GM23338 (cell line): ENCODE measurements around the gene ACYP2. TPM values are rescaled to one million over a fixed set of nuclear protein-coding genes. Genes with fewer than 3 reads are reported as not detected.

Experiments
- ATAC-seq: fragments of 200-7000 bp; cut with Tn5 transposase; 3 replicates; pipeline ENCODE4 v1.9.1; 2020
- DNase-seq: peaks from one replicate; pipeline ENCODE4 v3.0.0-alpha.2; 2015; ENCODE audit warnings: low spot score
- H2AFZ ChIP-seq: fragments of 200-600 bp; sonication (generic); 2 replicates; pipeline ENCODE4 v1.8.0; 2016; ENCODE audit warnings: antibody characterized with exemption, mild to moderate bottlenecking, moderate library complexity
- H3F3A ChIP-seq: fragments of 200-600 bp; sonication (generic); replicated peaks from 2 replicates; pipeline ENCODE4 v1.8.0; 2017; ENCODE audit warnings: antibody characterized with exemption, mixed run types, low read depth
- H3K27ac ChIP-seq: fragments of 200-600 bp; sonication (generic); 2 replicates; pipeline ENCODE4 v1.6.1; 2016; ENCODE audit warnings: low read depth
- H3K27me3 ChIP-seq: fragments of 200-600 bp; sonication (generic); 2 replicates; pipeline ENCODE4 v1.8.0; 2016; ENCODE audit warnings: mild to moderate bottlenecking, mixed run types, moderate library complexity; ENCODE audit not compliant: insufficient read depth
- H3K36me3 ChIP-seq: fragments of 200-600 bp; sonication (generic); 2 replicates; pipeline ENCODE4 v1.8.0; 2016; ENCODE audit warnings: mild to moderate bottlenecking; ENCODE audit not compliant: insufficient read depth
- H3K4me1 ChIP-seq: fragments of 200-600 bp; sonication (generic); 2 replicates; pipeline ENCODE4 v1.8.0; 2016; ENCODE audit warnings: mild to moderate bottlenecking, moderate library complexity; ENCODE audit not compliant: insufficient read depth
- H3K4me2 ChIP-seq: fragments of 200-600 bp; sonication (generic); 2 replicates; pipeline ENCODE4 v1.7.1; 2017; ENCODE audit warnings: mixed run types
- H3K4me3 ChIP-seq: fragments of 200-600 bp; sonication (generic); 2 replicates; pipeline ENCODE4 v1.6.1; 2016; ENCODE audit warnings: mixed run types
- H3K79me2 ChIP-seq: fragments of 200-600 bp; sonication (generic); replicated peaks from 2 replicates; pipeline ENCODE4 v1.8.0; 2017; ENCODE audit warnings: mild to moderate bottlenecking; ENCODE audit not compliant: insufficient read depth
- H3K9me2 ChIP-seq: fragments of 200-600 bp; sonication (generic); 2 replicates; pipeline ENCODE4 v1.8.0; 2017; ENCODE audit not compliant: insufficient read depth
- H4K20me1 ChIP-seq: fragments of 200-600 bp; sonication (generic); replicated peaks from 2 replicates; pipeline ENCODE4 v1.8.0; 2017; ENCODE audit warnings: mild to moderate bottlenecking; ENCODE audit not compliant: insufficient read depth
- H3K27ac Mint-ChIP-seq: 2 replicates; pipeline ENCODE4 v1.8.0; 2020; ENCODE audit warnings: inconsistent platforms, mild to moderate bottlenecking, moderate library complexity, mixed read lengths
- H3K27me3 Mint-ChIP-seq: 3 replicates; pipeline ENCODE4 v1.8.0; 2022; ENCODE audit warnings: low read depth, mild to moderate bottlenecking, moderate library complexity, mixed read lengths, inconsistent platforms; ENCODE audit not compliant: insufficient read depth, poor library complexity
- H3K36me3 Mint-ChIP-seq: 3 replicates; pipeline ENCODE4 v1.8.0; 2021; ENCODE audit warnings: low read depth, mild to moderate bottlenecking, inconsistent platforms, moderate library complexity, mixed read lengths
- H3K4me1 Mint-ChIP-seq: 3 replicates; pipeline ENCODE4 v1.8.0; 2020; ENCODE audit warnings: mild to moderate bottlenecking, inconsistent platforms, mixed read lengths
- H3K4me3 Mint-ChIP-seq: 3 replicates; pipeline ENCODE4 v1.8.0; 2021; ENCODE audit warnings: moderate library complexity, mild to moderate bottlenecking, inconsistent platforms, mixed read lengths
- H3K9me3 Mint-ChIP-seq: 3 replicates; pipeline ENCODE4 v1.8.0; 2020; ENCODE audit warnings: moderate library complexity, mild to moderate bottlenecking, inconsistent platforms, mixed read lengths
- EZH2 ChIP-seq: fragments of 200-600 bp; sonication (generic); IDR thresholded peaks from one replicate; pipeline ENCODE4 v1.8.0; 2017; ENCODE audit warnings: antibody characterized with exemption, mild to moderate bottlenecking, low read depth; ENCODE audit not compliant: unreplicated experiment
- EZH2phosphoT487 ChIP-seq: fragments of 200-600 bp; sonication (generic); IDR thresholded peaks from one replicate; pipeline ENCODE4 v1.8.1; 2018; ENCODE audit warnings: antibody characterized with exemption; ENCODE audit not compliant: unreplicated experiment
- JUNB ChIP-seq: IDR thresholded peaks from one replicate; pipeline ENCODE4 v1.6.1; 2016; ENCODE audit warnings: antibody characterized with exemption; ENCODE audit not compliant: unreplicated experiment
- NANOG ChIP-seq: IDR thresholded peaks from 2 replicates; pipeline ENCODE4 v1.6.1; 2016; ENCODE audit warnings: antibody characterized with exemption, borderline replicate concordance
- POLR2AphosphoS5 ChIP-seq: IDR thresholded peaks from 2 replicates; pipeline ENCODE4 v1.6.1; 2016; ENCODE audit warnings: antibody characterized with exemption, low read depth
- ZNF114 ChIP-seq: fragments of 250-450 bp; sonication (Bioruptor Pico); IDR thresholded peaks from 2 replicates; pipeline ENCODE4 v1.5.0; 2020; ENCODE audit warnings: mild to moderate bottlenecking, moderate library complexity
- polyA plus RNA-seq: library from polyadenylated mRNA; unstranded; fragments of >200 nt; fragmentation: Nextera tagmentation; extraction: Ambion mirVana; gene quantifications from 2 replicates; pipeline ENCODE4 v1.2.1, GENCODE V29; 2016
- total RNA-seq: library from RNA; depleted of rRNA; stranded (reverse); fragments of >200 nt; shearing (Covaris generic); gene quantifications from 2 replicates; pipeline ENCODE4 v1.2.3, GENCODE V29; 2014
- TF ChIP-seq, protein P1 (sequence below): fragments of 250-450 bp; sonication (Bioruptor Pico); IDR thresholded peaks from 2 replicates; pipeline ENCODE4 v1.5.0; 2020; ENCODE audit warnings: mild to moderate bottlenecking, moderate library complexity
- TF ChIP-seq, protein P2 (sequence below), 2 experiments: fragments of 200-600 bp in 1 of 2; sonication (generic) in 1 of 2; conservative IDR thresholded peaks; 2 replicates each; pipeline versions ENCODE4 v1.5.1 to v1.6.1; 2016 to 2017; ENCODE audit warnings: antibody characterized with exemption in 2 of 2, low read depth in 2 of 2, mild to moderate bottlenecking in 2 of 2, moderate library complexity in 1 of 2

ACYP2 gene
- total and polyA plus RNA-seq, 2 experiments from 2014 or later, result 2.3 to 15.5 TPM

DNA sequence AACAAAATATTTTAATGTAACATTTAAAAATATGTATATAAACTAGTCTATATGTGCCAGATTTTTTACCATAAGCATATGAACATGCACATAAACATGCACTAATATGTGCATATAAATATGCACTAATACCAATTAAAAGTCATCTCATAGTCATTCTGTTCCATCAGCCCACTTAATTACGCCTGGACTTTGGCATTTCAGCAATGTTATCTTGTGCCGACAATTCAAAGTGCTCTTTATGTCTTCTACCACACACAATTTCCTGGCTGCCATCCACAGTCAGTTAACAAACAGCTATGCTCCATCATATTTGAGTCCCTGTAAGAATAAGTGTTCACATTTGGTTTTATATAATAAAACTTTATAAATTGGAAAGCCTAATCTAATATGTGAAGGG is 233.2 kb downstream of the ACYP2 start:
- H3K4me1 Mint-ChIP-seq, result peaks cover 14% of the 10 kb centered on the region
- TF ChIP-seq JUNB, result no peak
- TF ChIP-seq NANOG, result no peak
- TF ChIP-seq EZH2phosphoT487, result no peak
- H3K27me3 Mint-ChIP-seq, result no peaks in the 10 kb centered on the region
- Histone ChIP-seq H3K4me3 (no peak overlapping the region), H3K4me2 (no peak overlapping the region), H3K79me2 (no peaks in the 10 kb centered on the region), H3K36me3 (no peaks in the 10 kb centered on the region), H2AFZ (no peak overlapping the region), H3K27me3 (no peaks in the 10 kb centered on the region), H4K20me1 (no peaks in the 10 kb centered on the region), H3K27ac (no peak overlapping the region), H3K9me2 (no peaks in the 10 kb centered on the region), H3K4me1 (peaks cover 10% of the 10 kb centered on the region), H3F3A (no peaks in the 10 kb centered on the region)
- DNase-seq (no peak), ATAC-seq (no peak)
- H3K4me3 Mint-ChIP-seq, result no peak overlapping the region
- no peaks in the 10 kb centered on the region for H3K36me3 Mint-ChIP-seq
- no peak overlapping the region for H3K27ac Mint-ChIP-seq
- H3K9me3 Mint-ChIP-seq, result no peaks in the 10 kb centered on the region

DNA sequence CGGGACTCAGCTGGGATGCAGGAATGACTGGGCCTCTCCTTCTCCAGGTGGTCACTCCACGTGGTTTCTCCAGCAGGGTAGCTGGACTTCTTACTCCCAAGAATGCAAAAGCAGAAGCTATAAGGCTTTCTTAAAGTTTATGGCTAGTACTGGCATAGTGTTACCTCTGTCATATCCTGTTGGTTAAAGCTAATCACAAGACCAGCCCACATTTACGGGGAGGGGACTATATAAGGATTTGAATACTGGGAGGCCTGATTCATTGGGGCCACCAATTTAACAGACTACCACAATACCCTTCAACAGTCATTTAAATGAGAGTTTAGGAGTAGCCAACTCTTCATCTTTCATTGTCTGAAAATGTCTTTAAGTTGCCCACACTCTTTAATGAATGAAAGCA is 235.0 kb downstream of the ACYP2 start:
- DNase-seq (no peak), ATAC-seq (no peak)
- no peak overlapping the region for H3K4me3 Mint-ChIP-seq

More for the DNA sequence above, 235.0 kb downstream of the ACYP2 start:
- Histone ChIP-seq H4K20me1 (no peaks in the 10 kb centered on the region), H3K9me2 (no peaks in the 10 kb centered on the region), H3K79me2 (no peaks in the 10 kb centered on the region), H3K4me1 (peaks cover 10% of the 10 kb centered on the region), H2AFZ (no peak overlapping the region), H3K36me3 (no peaks in the 10 kb centered on the region), H3K4me2 (no peak overlapping the region), H3K4me3 (no peak overlapping the region), H3K27me3 (no peaks in the 10 kb centered on the region), H3K27ac (no peak overlapping the region), H3F3A (no peaks in the 10 kb centered on the region)
- no peak overlapping the region for H3K27ac Mint-ChIP-seq
- no peak for TF ChIP-seq EZH2
- TF ChIP-seq NANOG, result no peak
- no peak for TF ChIP-seq POLR2AphosphoS5
- TF ChIP-seq, protein P1, sequence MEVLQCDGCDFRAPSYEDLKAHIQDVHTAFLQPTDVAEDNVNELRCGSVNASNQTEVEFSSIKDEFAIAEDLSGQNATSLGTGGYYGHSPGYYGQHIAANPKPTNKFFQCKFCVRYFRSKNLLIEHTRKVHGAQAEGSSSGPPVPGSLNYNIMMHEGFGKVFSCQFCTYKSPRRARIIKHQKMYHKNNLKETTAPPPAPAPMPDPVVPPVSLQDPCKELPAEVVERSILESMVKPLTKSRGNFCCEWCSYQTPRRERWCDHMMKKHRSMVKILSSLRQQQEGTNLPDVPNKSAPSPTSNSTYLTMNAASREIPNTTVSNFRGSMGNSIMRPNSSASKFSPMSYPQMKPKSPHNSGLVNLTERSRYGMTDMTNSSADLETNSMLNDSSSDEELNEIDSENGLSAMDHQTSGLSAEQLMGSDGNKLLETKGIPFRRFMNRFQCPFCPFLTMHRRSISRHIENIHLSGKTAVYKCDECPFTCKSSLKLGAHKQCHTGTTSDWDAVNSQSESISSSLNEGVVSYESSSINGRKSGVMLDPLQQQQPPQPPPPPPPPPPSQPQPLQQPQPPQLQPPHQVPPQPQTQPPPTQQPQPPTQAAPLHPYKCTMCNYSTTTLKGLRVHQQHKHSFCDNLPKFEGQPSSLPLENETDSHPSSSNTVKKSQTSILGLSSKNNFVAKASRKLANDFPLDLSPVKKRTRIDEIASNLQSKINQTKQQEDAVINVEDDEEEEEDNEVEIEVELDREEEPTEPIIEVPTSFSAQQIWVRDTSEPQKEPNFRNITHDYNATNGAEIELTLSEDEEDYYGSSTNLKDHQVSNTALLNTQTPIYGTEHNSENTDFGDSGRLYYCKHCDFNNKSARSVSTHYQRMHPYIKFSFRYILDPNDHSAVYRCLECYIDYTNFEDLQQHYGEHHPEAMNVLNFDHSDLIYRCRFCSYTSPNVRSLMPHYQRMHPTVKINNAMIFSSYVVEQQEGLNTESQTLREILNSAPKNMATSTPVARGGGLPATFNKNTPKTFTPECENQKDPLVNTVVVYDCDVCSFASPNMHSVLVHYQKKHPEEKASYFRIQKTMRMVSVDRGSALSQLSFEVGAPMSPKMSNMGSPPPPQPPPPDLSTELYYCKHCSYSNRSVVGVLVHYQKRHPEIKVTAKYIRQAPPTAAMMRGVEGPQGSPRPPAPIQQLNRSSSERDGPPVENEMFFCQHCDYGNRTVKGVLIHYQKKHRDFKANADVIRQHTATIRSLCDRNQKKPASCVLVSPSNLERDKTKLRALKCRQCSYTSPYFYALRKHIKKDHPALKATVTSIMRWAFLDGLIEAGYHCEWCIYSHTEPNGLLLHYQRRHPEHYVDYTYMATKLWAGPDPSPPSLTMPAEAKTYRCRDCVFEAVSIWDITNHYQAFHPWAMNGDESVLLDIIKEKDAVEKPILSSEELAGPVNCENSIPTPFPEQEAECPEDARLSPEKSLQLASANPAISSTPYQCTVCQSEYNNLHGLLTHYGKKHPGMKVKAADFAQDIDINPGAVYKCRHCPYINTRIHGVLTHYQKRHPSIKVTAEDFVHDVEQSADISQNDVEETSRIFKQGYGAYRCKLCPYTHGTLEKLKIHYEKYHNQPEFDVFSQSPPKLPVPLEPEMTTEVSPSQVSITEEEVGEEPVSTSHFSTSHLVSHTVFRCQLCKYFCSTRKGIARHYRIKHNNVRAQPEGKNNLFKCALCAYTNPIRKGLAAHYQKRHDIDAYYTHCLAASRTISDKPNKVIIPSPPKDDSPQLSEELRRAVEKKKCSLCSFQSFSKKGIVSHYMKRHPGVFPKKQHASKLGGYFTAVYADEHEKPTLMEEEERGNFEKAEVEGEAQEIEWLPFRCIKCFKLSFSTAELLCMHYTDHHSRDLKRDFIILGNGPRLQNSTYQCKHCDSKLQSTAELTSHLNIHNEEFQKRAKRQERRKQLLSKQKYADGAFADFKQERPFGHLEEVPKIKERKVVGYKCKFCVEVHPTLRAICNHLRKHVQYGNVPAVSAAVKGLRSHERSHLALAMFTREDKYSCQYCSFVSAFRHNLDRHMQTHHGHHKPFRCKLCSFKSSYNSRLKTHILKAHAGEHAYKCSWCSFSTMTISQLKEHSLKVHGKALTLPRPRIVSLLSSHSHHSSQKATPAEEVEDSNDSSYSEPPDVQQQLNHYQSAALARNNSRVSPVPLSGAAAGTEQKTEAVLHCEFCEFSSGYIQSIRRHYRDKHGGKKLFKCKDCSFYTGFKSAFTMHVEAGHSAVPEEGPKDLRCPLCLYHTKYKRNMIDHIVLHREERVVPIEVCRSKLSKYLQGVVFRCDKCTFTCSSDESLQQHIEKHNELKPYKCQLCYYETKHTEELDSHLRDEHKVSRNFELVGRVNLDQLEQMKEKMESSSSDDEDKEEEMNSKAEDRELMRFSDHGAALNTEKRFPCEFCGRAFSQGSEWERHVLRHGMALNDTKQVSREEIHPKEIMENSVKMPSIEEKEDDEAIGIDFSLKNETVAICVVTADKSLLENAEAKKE, result no peak
- TF ChIP-seq, protein P2, sequence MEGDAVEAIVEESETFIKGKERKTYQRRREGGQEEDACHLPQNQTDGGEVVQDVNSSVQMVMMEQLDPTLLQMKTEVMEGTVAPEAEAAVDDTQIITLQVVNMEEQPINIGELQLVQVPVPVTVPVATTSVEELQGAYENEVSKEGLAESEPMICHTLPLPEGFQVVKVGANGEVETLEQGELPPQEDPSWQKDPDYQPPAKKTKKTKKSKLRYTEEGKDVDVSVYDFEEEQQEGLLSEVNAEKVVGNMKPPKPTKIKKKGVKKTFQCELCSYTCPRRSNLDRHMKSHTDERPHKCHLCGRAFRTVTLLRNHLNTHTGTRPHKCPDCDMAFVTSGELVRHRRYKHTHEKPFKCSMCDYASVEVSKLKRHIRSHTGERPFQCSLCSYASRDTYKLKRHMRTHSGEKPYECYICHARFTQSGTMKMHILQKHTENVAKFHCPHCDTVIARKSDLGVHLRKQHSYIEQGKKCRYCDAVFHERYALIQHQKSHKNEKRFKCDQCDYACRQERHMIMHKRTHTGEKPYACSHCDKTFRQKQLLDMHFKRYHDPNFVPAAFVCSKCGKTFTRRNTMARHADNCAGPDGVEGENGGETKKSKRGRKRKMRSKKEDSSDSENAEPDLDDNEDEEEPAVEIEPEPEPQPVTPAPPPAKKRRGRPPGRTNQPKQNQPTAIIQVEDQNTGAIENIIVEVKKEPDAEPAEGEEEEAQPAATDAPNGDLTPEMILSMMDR (conservative IDR thresholded peaks at IDR 0.05; ENCODE audit: low read depth in 2 of 2), result no peak
- TF ChIP-seq ZNF114 (CRISPR knock-in tag), result no peak
- H3K27me3 Mint-ChIP-seq, result no peaks in the 10 kb centered on the region
- no peaks in the 10 kb centered on the region for H3K36me3 Mint-ChIP-seq
- H3K9me3 Mint-ChIP-seq, result no peaks in the 10 kb centered on the region
- H3K4me1 Mint-ChIP-seq, result peaks cover 19% of the 10 kb centered on the region
